Naive thymus-derived CD4-positive, alpha-beta T cell (primary cell): Measurements from ENCODE around the gene CCDC6. TPM values are rescaled to one million over a fixed set of nuclear protein-coding genes. Genes with fewer than 3 reads are reported as not detected.

ENCODE experiments used
- ATAC-seq: fragments of 150-1000 bp; cut with Tn5 transposase; 2 replicates; pipeline ENCODE4 v1.10.0; 2021; ENCODE audit warnings: mild to moderate bottlenecking, moderate library complexity
- CTCF ChIA-PET: fragments of 350-600 bp; sonication (Branson Sonifier 250); formaldehyde crosslinking; loops from one replicate; lab custom pipeline; 2021; ENCODE audit warnings: antibody characterized with exemption; lab: Charles Lee
- POLR2A ChIA-PET: fragments of 350-600 bp; sonication (Branson Sonifier 250); formaldehyde crosslinking; loops from one replicate; lab custom pipeline; 2021; ENCODE audit warnings: antibody characterized with exemption, inconsistent platforms; lab: Charles Lee
- DNase-seq, 9 donors: peaks; one replicate each; pipeline versions ENCODE4 v3.0.0 to v3.0.0-alpha.2; 2020 to 2022; ENCODE audit warnings: mixed read lengths in 1 of 9
- H3K27ac ChIP-seq: one replicate; pipeline ENCODE4 v1.7.0; 2013; ENCODE audit warnings: mild to moderate bottlenecking, low read depth, low read length, moderate library complexity
- H3K27me3 ChIP-seq, 2 donors: one replicate each; pipeline ENCODE4 v1.7.0; 2013; ENCODE audit warnings: low read length in 2 of 2, mild to moderate bottlenecking in 2 of 2, moderate library complexity in 2 of 2; ENCODE audit not compliant: control insufficient read depth in 2 of 2, insufficient read depth in 2 of 2
- H3K36me3 ChIP-seq, 3 experiments: 1 replicate in 2 of 3; 2 replicates in 1 of 3; pipeline ENCODE4 v1.7.0; 2013; ENCODE audit warnings: low read length in 3 of 3, mild to moderate bottlenecking in 3 of 3, moderate library complexity in 1 of 3; ENCODE audit not compliant: insufficient read depth in 3 of 3, control insufficient read depth in 2 of 3
- H3K4me1 ChIP-seq, 2 donors: one replicate each; pipeline ENCODE4 v1.7.0; 2013; ENCODE audit warnings: low read length in 2 of 2, mild to moderate bottlenecking in 2 of 2, moderate library complexity in 1 of 2; ENCODE audit not compliant: control insufficient read depth in 2 of 2, insufficient read depth in 2 of 2
- H3K4me3 ChIP-seq: 2 replicates; pipeline ENCODE4 v1.7.0; 2013; ENCODE audit warnings: mild to moderate bottlenecking, low read length
- H3K9me3 ChIP-seq, 3 experiments: 1 replicate in 2 of 3; 2 replicates in 1 of 3; pipeline ENCODE4 v1.7.0; 2013; ENCODE audit warnings: low read length in 3 of 3; ENCODE audit not compliant: control insufficient read depth in 2 of 3
- H3K27ac Mint-ChIP-seq, 9 donors: one replicate each; pipeline ENCODE4 v1.8.0; 2020 to 2022; ENCODE audit warnings: mixed read lengths in 9 of 9, mild to moderate bottlenecking in 8 of 9, moderate library complexity in 5 of 9, inconsistent platforms in 2 of 9
- H3K27me3 Mint-ChIP-seq, 5 donors: one replicate each; pipeline ENCODE4 v1.8.0; 2021 to 2022; ENCODE audit warnings: mixed read lengths in 5 of 5, mild to moderate bottlenecking in 1 of 5
- H3K36me3 Mint-ChIP-seq, 5 donors: one replicate each; pipeline ENCODE4 v1.8.0; 2020 to 2022; ENCODE audit warnings: mixed read lengths in 5 of 5, mild to moderate bottlenecking in 3 of 5, inconsistent platforms in 1 of 5
- H3K4me1 Mint-ChIP-seq, 7 donors: one replicate each; pipeline ENCODE4 v1.8.0; 2020 to 2022; ENCODE audit warnings: mixed read lengths in 7 of 7, mild to moderate bottlenecking in 3 of 7, inconsistent platforms in 1 of 7
- H3K4me3 Mint-ChIP-seq, 10 donors: one replicate each; pipeline ENCODE4 v1.8.0; 2020 to 2022; ENCODE audit warnings: mild to moderate bottlenecking in 10 of 10, mixed read lengths in 10 of 10, moderate library complexity in 6 of 10, inconsistent platforms in 2 of 10
- H3K9me3 Mint-ChIP-seq, 11 donors: one replicate each; pipeline ENCODE4 v1.8.0; 2020 to 2022; ENCODE audit warnings: mixed read lengths in 11 of 11, mild to moderate bottlenecking in 4 of 11, inconsistent platforms in 1 of 11, moderate library complexity in 1 of 11
- intact Hi-C, 2 donors: fragments of 100-400 bp; cut with micrococcal nuclease; formaldehyde crosslinking; loops; one replicate each; pipeline ENCODE4 v1.15.1; 2023
- polyA plus RNA-seq, 2 donors: library from polyadenylated mRNA; unstranded; fragments of 300-500 nt; fragmentation: Illumina TruSeq; gene quantifications; one replicate each; pipeline ENCODE4 v1.2.3, GENCODE V29; 2021
- total RNA-seq, 6 experiments: library from RNA in 5 of 6; stranded (reverse) in 5 of 6; gene quantifications; 1 replicate in 5 of 6; 2 replicates in 1 of 6; pipeline ENCODE4 v1.2.3 and lab custom pipeline; 2021 to 2026

The CCDC6 gene
- total and polyA plus RNA-seq, 7 experiments from 2014 or later, result 4.2 to 34.3 (median 21.0) TPM

GRCh38 chr10:59908808-59909143 is 2.4 kb upstream of the CCDC6 start:
- H3K27ac ChIP-seq, result peak overlapping the region; percentile 85
- ChIA-PET POLR2A (interaction anchor here (0.6 to 1.6 kb wide), 2 partner anchors 36 to 529 kb away, joined by 3 to 9 read pairs; no protein-coding TSS in a partner anchor), CTCF (interaction anchor here (1.5 kb wide), 1 partner anchor 76 kb away, joined by 4 read pairs; no protein-coding TSS in a partner anchor)
- H3K27me3 ChIP-seq, result no peaks in the 10 kb centered on the region
- peak overlapping the region; percentile 91 to 99 (median 96) for H3K4me3 Mint-ChIP-seq
- peak overlapping the region; percentile 92 to 98 (median 96) for H3K27ac Mint-ChIP-seq
- no peak for DNase-seq
- H3K27me3 Mint-ChIP-seq, result peaks cover 0 to 8% (median 2%) of the 10 kb centered on the region in 5 donors
- H3K36me3 Mint-ChIP-seq, result peaks cover 6 to 10% (median 6%) of the 10 kb centered on the region in 5 donors
- peaks cover 34 to 52% (median 45%) of the 10 kb centered on the region in 7 donors for H3K4me1 Mint-ChIP-seq
- intact Hi-C loops, result loop anchor here (5.0 to 10.0 kb wide), 3 partner anchors 101 to 1644 kb away; partner anchors contain the start of genes CISD1 (in 1 of the 2) and IPMK (in 1 of the 2)
- H3K9me3 ChIP-seq, result no peaks in the 10 kb centered on the region
- H3K4me3 ChIP-seq, result peak overlapping the region; percentile 72
- peaks cover 0 to 12% (median 5%) of the 10 kb centered on the region in 11 donors for H3K9me3 Mint-ChIP-seq
- H3K4me1 ChIP-seq, result peaks cover 22 to 36% of the 10 kb centered on the region in 2 donors
- H3K36me3 ChIP-seq, result peaks cover 0 to 11% (median 0%) of the 10 kb centered on the region in 3 experiments
- no peak for ATAC-seq

GRCh38 chr10:59907918-59908807 is 1.8 kb upstream of the CCDC6 start:
- Histone ChIP-seq H3K27ac (peak overlapping the region; percentile 85), H3K36me3 (peaks cover 0 to 11% (median 0%) of the 10 kb centered on the region in 3 experiments), H3K27me3 (no peaks in the 10 kb centered on the region), H3K4me1 (peaks cover 22 to 36% of the 10 kb centered on the region in 2 donors), H3K9me3 (no peaks in the 10 kb centered on the region), H3K4me3 (peak overlapping the region; percentile 72)
- H3K9me3 Mint-ChIP-seq, result peaks cover 0 to 6% (median 3%) of the 10 kb centered on the region in 11 donors
- peaks cover 38 to 58% (median 51%) of the 10 kb centered on the region in 7 donors for H3K4me1 Mint-ChIP-seq
- ChIA-PET POLR2A (interaction anchor here (0.6 to 1.6 kb wide), 3 partner anchors 35 to 529 kb away, joined by 3 to 9 read pairs (median 3); no protein-coding TSS in a partner anchor), CTCF (interaction anchor here (1.5 kb wide), 1 partner anchor 76 kb away, joined by 4 read pairs; no protein-coding TSS in a partner anchor)
- H3K27ac Mint-ChIP-seq, result peak overlapping the region; percentile 92 to 98 (median 96)
- no peak for ATAC-seq
- peaks cover 4 to 10% (median 5%) of the 10 kb centered on the region in 5 donors for H3K36me3 Mint-ChIP-seq
- H3K4me3 Mint-ChIP-seq, result peak overlapping the region; percentile 91 to 99 (median 96)
- peaks cover 0 to 6% (median 0%) of the 10 kb centered on the region in 5 donors for H3K27me3 Mint-ChIP-seq
- intact Hi-C loops, result loop anchor here (1.0 to 10.0 kb wide), 13 partner anchors 35 to 1643 kb away; partner anchors contain the start of genes CDK1 (in 1 of the 2), CISD1 (in 1 of the 2), IPMK (in 1 of the 2) and TFAM (in 1 of the 2)
- peak in 8 of 9 donors; percentile 34 to 58 (median 42) for DNase-seq

GRCh38 chr10:59907537-59907917 is 1.2 kb upstream of the CCDC6 start:
- CTCF ChIA-PET, result interaction anchor here (1.5 kb wide), 1 partner anchor 75 kb away, joined by 4 read pairs; no protein-coding TSS in a partner anchor
- Mint-ChIP-seq H3K27ac (peak overlapping the region; percentile 92 to 98 (median 96)), H3K36me3 (peaks cover 0 to 13% (median 5%) of the 10 kb centered on the region in 5 donors), H3K4me3 (peak overlapping the region; percentile 91 to 99 (median 96)), H3K4me1 (peaks cover 42 to 64% (median 57%) of the 10 kb centered on the region in 7 donors), H3K27me3 (no peaks in the 10 kb centered on the region), H3K9me3 (peaks cover 0 to 1% (median 0%) of the 10 kb centered on the region in 11 donors)
- Histone ChIP-seq H3K9me3 (no peaks in the 10 kb centered on the region), H3K27me3 (no peaks in the 10 kb centered on the region), H3K4me1 (peaks cover 22 to 36% of the 10 kb centered on the region in 2 donors), H3K36me3 (peaks cover 0 to 11% (median 0%) of the 10 kb centered on the region in 3 experiments), H3K4me3 (peak overlapping the region; percentile 72), H3K27ac (peak overlapping the region; percentile 85)
- POLR2A ChIA-PET, result interaction anchor here (0.6 to 1.6 kb wide), 2 partner anchors 35 to 36 kb away, joined by 3 to 9 read pairs; no protein-coding TSS in a partner anchor
- intact Hi-C loops, result loop anchor here (1.0 to 10.0 kb wide), 13 partner anchors 35 to 1643 kb away; partner anchors contain the start of genes CDK1 (in 1 of the 2), CISD1 (in 1 of the 2), IPMK (in 1 of the 2) and TFAM (in 1 of the 2)
- DNase-seq, result no peak
- ATAC-seq, result no peak

GRCh38 chr10:59905731-59906416 is 482 bp downstream of the CCDC6 start:
- Mint-ChIP-seq H3K9me3 (no peaks in the 10 kb centered on the region), H3K4me3 (peak overlapping the region; percentile 91 to 99 (median 96)), H3K4me1 (peaks cover 51 to 79% (median 65%) of the 10 kb centered on the region in 7 donors), H3K27ac (peak overlapping the region; percentile 84 to 98 (median 91)), H3K27me3 (no peaks in the 10 kb centered on the region), H3K36me3 (peaks cover 0 to 17% (median 5%) of the 10 kb centered on the region in 5 donors)
- Histone ChIP-seq H3K36me3 (peaks cover 0 to 11% (median 0%) of the 10 kb centered on the region in 3 experiments), H3K9me3 (no peaks in the 10 kb centered on the region), H3K27ac (peak overlapping the region; percentile 85), H3K4me1 (peaks cover 22 to 36% of the 10 kb centered on the region in 2 donors), H3K27me3 (no peaks in the 10 kb centered on the region), H3K4me3 (peak overlapping the region; percentile 72)
- intact Hi-C loops, result loop anchor here (1.0 to 10.0 kb wide), 18 partner anchors 21 to 1641 kb away; partner anchors contain the start of genes CDK1 (in 2 of the 2), CISD1 (in 1 of the 2), IPMK (in 1 of the 2) and SLC16A9 (in 1 of the 2)
- ATAC-seq (no peak), DNase-seq (peak in 2 of 9 donors; percentile 14 to 36)
- POLR2A ChIA-PET, result interaction anchor here (0.7 to 1.8 kb wide), 8 partner anchors 11 to 1637 kb away, joined by 3 to 7 read pairs (median 4); partner anchors contain the start of genes CISD1 and TFAM
- CTCF ChIA-PET, result interaction anchor here (0.6 to 1.5 kb wide), 4 partner anchors 17 to 194 kb away, joined by 3 to 5 read pairs (median 4); no protein-coding TSS in a partner anchor

- intact Hi-C loops, result loop anchor here (5.0 to 10.0 kb wide), 3 partner anchors 98 to 1640 kb away; partner anchors contain the start of genes CISD1 (in 1 of the 2) and IPMK (in 1 of the 2)
- ChIA-PET POLR2A (interaction anchor here (0.7 to 1.8 kb wide), 4 partner anchors 10 to 40 kb away, joined by 3 to 6 read pairs (median 4); no protein-coding TSS in a partner anchor), CTCF (interaction anchor here (0.6 kb wide), 1 partner anchor 195 kb away, joined by 4 read pairs; no protein-coding TSS in a partner anchor)
- Mint-ChIP-seq H3K36me3 (peaks cover 0 to 19% (median 5%) of the 10 kb centered on the region in 5 donors), H3K4me1 (peaks cover 56 to 82% (median 71%) of the 10 kb centered on the region in 7 donors), H3K9me3 (no peaks in the 10 kb centered on the region), H3K4me3 (peak overlapping the region; percentile 91 to 99 (median 96)), H3K27ac (peak overlapping the region; percentile 84 to 97 (median 91)), H3K27me3 (no peaks in the 10 kb centered on the region)
- peaks cover 0 to 11% (median 0%) of the 10 kb centered on the region in 3 experiments for H3K36me3 ChIP-seq
- no peaks in the 10 kb centered on the region for H3K27me3 ChIP-seq
- peak overlapping the region; percentile 72 for H3K4me3 ChIP-seq
- peak in 4 of 9 donors; percentile 7 to 56 (median 24) for DNase-seq
- no peak for ATAC-seq
- peaks cover 22 to 36% of the 10 kb centered on the region in 2 donors for H3K4me1 ChIP-seq
- peak overlapping the region; percentile 85 for H3K27ac ChIP-seq
- H3K9me3 ChIP-seq, result no peaks in the 10 kb centered on the region
Measured at GRCh38 chr10:59905066-59905730, 1.2 kb downstream of the CCDC6 start.
